Gastrocnemius medialis (tissue), 4 donors: ENCODE data around the gene IRAK2. TPM values are rescaled to one million over a fixed set of nuclear protein-coding genes. Genes with fewer than 3 reads are reported as not detected.
A peak's percentile ranks its signal among the peaks of the same experiment; 100 is the strongest.

ENCODE experiments used
- ATAC-seq, 2 donors: fragments of 150-250 bp; one replicate each; pipeline ENCODE4 v1.9.1; 2016
- DNase-seq, 2 donors: peaks; one replicate each; pipeline ENCODE4 v3.0.0-alpha.2; 2019
- H3K27ac ChIP-seq, 4 donors: fragments of 200-600 bp; sonication (generic); 1 replicate in 1 of 4; 2 replicates in 3 of 4; pipeline ENCODE4 v1.5.1; 2016 to 2018; ENCODE audit warnings: mild to moderate bottlenecking in 2 of 4, moderate library complexity in 1 of 4
- H3K27me3 ChIP-seq, 3 donors: fragments of 200-600 bp; sonication (generic) in 2 of 3; 1 replicate in 1 of 3; 2 replicates in 2 of 3; pipeline versions ENCODE4 v1.5.1 to v1.6.0; 2016 to 2019; ENCODE audit warnings: mild to moderate bottlenecking in 1 of 3, moderate library complexity in 1 of 3
- H3K36me3 ChIP-seq, 2 donors: fragments of 200-600 bp; sonication (generic) in 1 of 2; one replicate each; pipeline ENCODE4 v1.5.1; 2017 to 2018
- H3K4me1 ChIP-seq, 2 donors: fragments of 200-600 bp; sonication (generic) in 1 of 2; one replicate each; pipeline ENCODE4 v1.5.1; 2016 to 2017; ENCODE audit warnings: mild to moderate bottlenecking in 2 of 2
- H3K4me3 ChIP-seq, 4 donors: fragments of 200-600 bp; sonication (generic) in 3 of 4; 1 replicate in 1 of 4; 2 replicates in 3 of 4; pipeline ENCODE4 v1.5.1; 2016 to 2019; ENCODE audit warnings: mild to moderate bottlenecking in 2 of 4
- H3K9me3 ChIP-seq, 3 donors: fragments of 200-600 bp; sonication (generic) in 2 of 3; 1 replicate in 1 of 3; 2 replicates in 2 of 3; pipeline ENCODE4 v1.5.1; 2016 to 2019
- POLR2A ChIP-seq, 2 donors: fragments of 450-650 bp; IDR thresholded peaks; one replicate each; pipeline ENCODE4 v1.6.1; 2017; ENCODE audit warnings: antibody characterized with exemption in 2 of 2, mild to moderate bottlenecking in 2 of 2, moderate library complexity in 2 of 2
- in situ Hi-C, 4 donors: fragments of 200-750 bp; cut with MboI; loops; one replicate each; pipeline versions ENCODE4 v1.15.0 to v1.8.0; 2017; ENCODE audit warnings: low sequenced_read_pairs in 4 of 4
- intact Hi-C: fragments of 100-400 bp; cut with DNase I; formaldehyde crosslinking; loops from one replicate; pipeline ENCODE4 v1.15.1; 2023; ENCODE audit warnings: low total_unique reads
- total RNA-seq, 4 donors: library from RNA; depleted of rRNA; stranded (reverse); fragments of >200 nt; gene quantifications; one replicate each; pipeline versions ENCODE4 v1.1.0 to v1.2.3, GENCODE V29; 2016
- TF ChIP-seq, protein P1 (sequence below), 5 experiments: fragments of 450-650 bp in 3 of 5; fragments of 200-600 bp in 2 of 5; sonication (generic) in 2 of 5; IDR thresholded peaks in 4 of 5; conservative IDR thresholded peaks in 1 of 5; 1 replicate in 4 of 5; 2 replicates in 1 of 5; pipeline ENCODE4 v1.5.1; 2016 to 2019; ENCODE audit warnings: antibody characterized with exemption in 5 of 5, mild to moderate bottlenecking in 3 of 5, moderate library complexity in 3 of 5

Gene IRAK2
- total RNA-seq, 4 donors from 2014 or later, result 21.9 to 42.0 (median 25.8) TPM

DNA sequence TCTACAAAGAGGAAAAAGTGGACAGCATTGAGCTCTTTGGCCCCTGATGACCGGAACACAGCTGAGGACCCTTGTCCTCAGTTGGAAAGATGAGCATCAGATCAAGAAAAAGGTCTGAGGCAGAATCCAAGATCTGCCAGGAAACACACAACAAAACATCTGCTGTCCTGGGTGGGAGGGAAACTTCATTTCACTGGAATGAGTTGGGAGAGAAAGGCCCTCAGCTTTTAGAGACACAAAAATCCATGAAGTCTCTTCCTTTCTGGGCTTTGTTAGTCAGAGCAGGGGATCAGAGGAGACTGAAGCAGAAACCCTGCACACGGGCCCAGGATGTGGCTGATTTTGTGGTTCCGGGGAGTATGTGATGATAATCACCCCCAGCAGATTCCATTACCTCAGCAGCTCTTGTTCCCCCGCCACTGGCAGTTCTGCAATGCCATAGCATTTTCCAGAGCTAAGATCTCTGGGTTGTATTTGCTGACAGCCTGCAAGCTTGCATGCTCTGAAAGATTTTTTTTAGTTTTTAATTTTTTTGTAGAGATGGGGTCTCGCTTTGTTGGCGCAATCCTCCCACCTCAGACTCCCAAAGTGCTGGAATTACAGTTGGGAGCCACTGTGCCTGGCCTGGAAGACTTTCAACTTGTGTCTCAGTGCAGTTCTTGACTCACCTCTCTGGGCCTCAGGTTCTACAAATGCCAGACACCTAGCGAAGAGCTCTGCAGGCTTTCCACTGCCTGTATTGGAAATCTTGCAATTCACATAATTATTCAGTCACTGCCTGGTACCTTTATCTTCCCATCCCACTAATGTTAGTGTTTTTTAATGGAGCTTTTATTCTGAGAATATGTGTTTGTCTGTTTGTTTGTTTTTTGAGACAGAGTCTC, 77.7 kb downstream of the IRAK2 start:
- DNase-seq (no peak), ATAC-seq (no peak)
- intact Hi-C loops (no loop called here), in situ Hi-C loops (no loop called here)
- Histone ChIP-seq H3K4me3 (no peak overlapping the region), H3K27ac (no peak overlapping the region), H3K36me3 (peaks cover 0 to 54% of the 10 kb centered on the region in 2 donors), H3K27me3 (no peaks in the 10 kb centered on the region), H3K4me1 (no peaks in the 10 kb centered on the region), H3K9me3 (no peaks in the 10 kb centered on the region)
- no peak for TF ChIP-seq POLR2A (IDR thresholded peaks at IDR 0.05)
- TF ChIP-seq, protein P1, sequence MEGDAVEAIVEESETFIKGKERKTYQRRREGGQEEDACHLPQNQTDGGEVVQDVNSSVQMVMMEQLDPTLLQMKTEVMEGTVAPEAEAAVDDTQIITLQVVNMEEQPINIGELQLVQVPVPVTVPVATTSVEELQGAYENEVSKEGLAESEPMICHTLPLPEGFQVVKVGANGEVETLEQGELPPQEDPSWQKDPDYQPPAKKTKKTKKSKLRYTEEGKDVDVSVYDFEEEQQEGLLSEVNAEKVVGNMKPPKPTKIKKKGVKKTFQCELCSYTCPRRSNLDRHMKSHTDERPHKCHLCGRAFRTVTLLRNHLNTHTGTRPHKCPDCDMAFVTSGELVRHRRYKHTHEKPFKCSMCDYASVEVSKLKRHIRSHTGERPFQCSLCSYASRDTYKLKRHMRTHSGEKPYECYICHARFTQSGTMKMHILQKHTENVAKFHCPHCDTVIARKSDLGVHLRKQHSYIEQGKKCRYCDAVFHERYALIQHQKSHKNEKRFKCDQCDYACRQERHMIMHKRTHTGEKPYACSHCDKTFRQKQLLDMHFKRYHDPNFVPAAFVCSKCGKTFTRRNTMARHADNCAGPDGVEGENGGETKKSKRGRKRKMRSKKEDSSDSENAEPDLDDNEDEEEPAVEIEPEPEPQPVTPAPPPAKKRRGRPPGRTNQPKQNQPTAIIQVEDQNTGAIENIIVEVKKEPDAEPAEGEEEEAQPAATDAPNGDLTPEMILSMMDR (IDR thresholded peaks at IDR 0.05 in 4 of 5, conservative IDR thresholded peaks at IDR 0.05 in 1 of 5), result no peak

DNA sequence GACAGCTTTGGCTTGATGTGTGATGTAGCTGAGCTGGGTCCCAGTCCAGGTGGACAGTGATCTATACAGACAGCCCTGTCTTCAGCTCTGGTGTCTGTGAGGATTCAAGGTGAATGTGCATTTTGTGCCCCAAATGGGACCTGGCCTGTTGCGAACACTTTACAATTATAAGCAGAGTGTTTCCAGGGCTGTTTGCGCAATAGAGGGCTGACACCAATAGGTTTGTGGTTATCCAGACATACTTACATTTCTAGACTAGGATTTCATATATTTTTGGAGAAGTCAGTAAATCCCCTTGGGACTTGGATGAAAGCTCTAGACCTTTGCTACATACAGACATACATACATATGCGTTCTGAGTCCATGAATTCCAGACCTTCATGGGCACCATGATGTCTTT, 79.3 kb downstream of the IRAK2 start:
- Histone ChIP-seq H3K4me1 (peaks cover 0 to 5% of the 10 kb centered on the region in 2 donors), H3K27ac (no peak overlapping the region), H3K4me3 (no peak overlapping the region), H3K36me3 (peaks cover 0 to 42% of the 10 kb centered on the region in 2 donors), H3K27me3 (no peaks in the 10 kb centered on the region), H3K9me3 (no peaks in the 10 kb centered on the region)
- no peak for DNase-seq
- TF ChIP-seq, protein P1 (IDR thresholded peaks at IDR 0.05 in 4 of 5, conservative IDR thresholded peaks at IDR 0.05 in 1 of 5), result no peak
- TF ChIP-seq POLR2A (IDR thresholded peaks at IDR 0.05), result no peak
- no peak for ATAC-seq
- in situ Hi-C loops (no loop called here), intact Hi-C loops (no loop called here)

DNA sequence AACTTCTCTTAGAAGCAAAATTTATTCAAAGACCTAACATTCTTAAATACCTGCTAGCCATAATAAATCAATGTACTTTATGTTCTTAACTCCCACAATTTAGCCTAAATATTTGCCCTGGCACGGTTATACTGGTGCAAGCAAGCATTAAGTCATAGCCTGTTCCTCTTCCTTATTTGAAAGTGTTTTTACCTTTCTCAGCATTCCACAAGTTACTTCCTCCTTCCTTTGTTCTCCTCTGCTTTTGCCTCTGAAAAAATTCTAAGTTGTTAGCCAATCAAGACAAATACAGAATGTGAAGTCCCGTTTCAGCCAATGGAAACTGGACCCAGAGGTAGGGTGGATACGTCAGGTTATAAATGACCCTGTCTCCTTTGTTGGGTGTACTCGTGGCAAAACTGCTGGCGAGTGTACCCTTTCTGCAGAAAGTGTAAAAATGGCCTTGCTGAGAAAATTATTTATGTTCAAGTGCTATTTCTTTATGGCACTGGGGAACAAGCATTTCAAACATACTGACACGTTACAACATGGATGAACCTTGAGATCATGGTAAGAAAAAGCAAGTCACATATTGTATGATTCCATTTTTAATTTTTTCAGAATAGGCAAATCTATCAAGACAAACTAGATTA, 80.5 kb downstream of the IRAK2 start:
- no peak overlapping the region for H3K27ac ChIP-seq
- H3K4me1 ChIP-seq, result peaks cover 11 to 14% of the 10 kb centered on the region in 2 donors
- DNase-seq (no peak), ATAC-seq (no peak)
- in situ Hi-C loops, result no loop called here
- no peak overlapping the region for H3K4me3 ChIP-seq
- H3K27me3 ChIP-seq, result no peaks in the 10 kb centered on the region
- H3K9me3 ChIP-seq, result no peaks in the 10 kb centered on the region
- TF ChIP-seq, protein P1 (IDR thresholded peaks at IDR 0.05 in 4 of 5, conservative IDR thresholded peaks at IDR 0.05 in 1 of 5), result no peak
- TF ChIP-seq POLR2A (IDR thresholded peaks at IDR 0.05), result no peak
- H3K36me3 ChIP-seq, result peaks cover 0 to 32% of the 10 kb centered on the region in 2 donors
- intact Hi-C loops, result no loop called here

DNA sequence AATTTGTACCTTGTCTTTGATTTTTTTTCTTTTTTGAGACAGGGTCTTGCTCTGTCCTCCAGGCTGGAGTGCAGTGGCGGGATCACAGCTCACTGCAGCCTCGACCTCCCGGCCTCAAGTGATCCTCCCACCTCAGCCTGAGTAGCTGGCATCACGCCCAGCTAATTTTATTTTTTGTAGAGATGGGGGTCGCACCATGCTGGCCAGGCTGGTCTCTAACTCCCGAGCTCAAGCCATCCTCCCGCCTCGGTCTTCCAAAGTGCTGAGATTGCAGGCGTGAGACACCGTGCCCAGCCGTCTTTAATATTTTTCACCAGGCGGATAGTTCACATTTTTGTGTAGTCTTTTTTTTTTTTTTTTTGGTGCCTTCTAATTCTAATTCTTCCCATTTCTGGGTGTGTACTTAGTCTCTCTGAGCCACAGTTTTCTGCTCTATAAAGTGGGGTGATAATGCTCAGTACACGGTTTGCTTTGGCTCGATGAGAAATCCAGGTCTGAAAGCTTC, 83.0 kb downstream of the IRAK2 start:
- H3K27ac ChIP-seq, result peak overlapping the region; percentile 77 to 96 (median 84)
- ATAC-seq, result peak in 1 of 2 donors; percentile 3
- intact Hi-C loops, result loop anchor here (1.0 to 2.0 kb wide), 3 partner anchors 59 to 132 kb away; partner anchors contain the start of genes BRK1 and SEC13

More for the DNA sequence above, 83.0 kb downstream of the IRAK2 start:
- no peak for TF ChIP-seq POLR2A (IDR thresholded peaks at IDR 0.05)
- TF ChIP-seq, protein P1 (IDR thresholded peaks at IDR 0.05 in 4 of 5, conservative IDR thresholded peaks at IDR 0.05 in 1 of 5), result no peak
- H3K36me3 ChIP-seq, result peaks cover 0 to 33% of the 10 kb centered on the region in 2 donors
- H3K9me3 ChIP-seq, result no peaks in the 10 kb centered on the region
- no peak for DNase-seq
- in situ Hi-C loops, result no loop called here
- H3K27me3 ChIP-seq, result no peaks in the 10 kb centered on the region
- H3K4me3 ChIP-seq, result peak overlapping the region; percentile 60 to 92 (median 81)
- H3K4me1 ChIP-seq, result peaks cover 24% of the 10 kb centered on the region in 2 donors
